ENCODE results near the gene C20orf204.

Gene C20orf204

DNA sequence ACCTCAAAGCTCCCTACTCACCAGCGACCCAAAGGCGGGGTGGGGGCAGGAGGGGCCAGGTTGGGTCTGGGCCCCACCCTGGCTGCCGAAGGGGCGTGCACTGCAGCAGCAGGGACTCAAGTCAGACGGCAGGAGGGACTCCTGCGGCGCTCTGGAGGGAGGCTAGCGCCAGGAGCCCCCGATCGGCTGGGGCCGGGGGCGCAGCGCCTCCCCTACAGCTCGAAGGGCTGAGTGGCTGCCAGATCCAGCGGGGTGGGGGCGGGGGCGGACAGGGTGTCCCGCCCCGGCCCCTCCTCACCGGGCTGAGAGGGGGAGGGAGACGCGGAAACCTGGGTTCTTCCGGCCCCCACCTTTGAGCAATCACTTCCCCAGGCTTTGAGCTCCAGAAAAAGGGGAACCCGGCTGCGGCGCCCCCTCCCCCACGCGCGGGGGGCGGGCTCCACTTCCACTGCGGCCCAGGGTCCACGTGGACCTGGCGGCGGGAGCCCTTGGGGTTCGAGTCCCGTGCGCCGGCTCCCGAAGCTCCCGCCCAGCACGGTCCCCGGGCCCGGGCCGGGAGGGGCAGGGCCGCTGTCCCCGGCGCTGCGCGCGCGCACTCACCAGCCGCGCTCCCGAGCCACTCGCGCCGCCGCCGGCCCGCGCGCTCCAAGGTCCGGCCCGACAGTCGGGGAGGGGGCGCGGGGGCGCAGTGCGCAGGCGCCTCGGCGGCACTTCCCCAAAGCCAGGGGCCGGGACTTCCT is 43.5 kb downstream of the C20orf204 start, which contains the start of gene RGS19:
Gene RGS19, minus strand, starts transcription at position 246 of the 740 bp plus-strand sequence. CDS start 2,632 bp downstream, outside the sequence.
- peak within 1 kb of the TSS; percentile 66 for H3K4me3 ChIP-seq (ENCODE audit: low read depth, low read length)
- peak; percentile 42 for DNase-seq (ENCODE audit: low read depth)
- TF ChIP-seq, protein P1, sequence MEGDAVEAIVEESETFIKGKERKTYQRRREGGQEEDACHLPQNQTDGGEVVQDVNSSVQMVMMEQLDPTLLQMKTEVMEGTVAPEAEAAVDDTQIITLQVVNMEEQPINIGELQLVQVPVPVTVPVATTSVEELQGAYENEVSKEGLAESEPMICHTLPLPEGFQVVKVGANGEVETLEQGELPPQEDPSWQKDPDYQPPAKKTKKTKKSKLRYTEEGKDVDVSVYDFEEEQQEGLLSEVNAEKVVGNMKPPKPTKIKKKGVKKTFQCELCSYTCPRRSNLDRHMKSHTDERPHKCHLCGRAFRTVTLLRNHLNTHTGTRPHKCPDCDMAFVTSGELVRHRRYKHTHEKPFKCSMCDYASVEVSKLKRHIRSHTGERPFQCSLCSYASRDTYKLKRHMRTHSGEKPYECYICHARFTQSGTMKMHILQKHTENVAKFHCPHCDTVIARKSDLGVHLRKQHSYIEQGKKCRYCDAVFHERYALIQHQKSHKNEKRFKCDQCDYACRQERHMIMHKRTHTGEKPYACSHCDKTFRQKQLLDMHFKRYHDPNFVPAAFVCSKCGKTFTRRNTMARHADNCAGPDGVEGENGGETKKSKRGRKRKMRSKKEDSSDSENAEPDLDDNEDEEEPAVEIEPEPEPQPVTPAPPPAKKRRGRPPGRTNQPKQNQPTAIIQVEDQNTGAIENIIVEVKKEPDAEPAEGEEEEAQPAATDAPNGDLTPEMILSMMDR (conservative IDR thresholded peaks at IDR 0.05; ENCODE audit: low read depth, low read length): no peak

DNA sequence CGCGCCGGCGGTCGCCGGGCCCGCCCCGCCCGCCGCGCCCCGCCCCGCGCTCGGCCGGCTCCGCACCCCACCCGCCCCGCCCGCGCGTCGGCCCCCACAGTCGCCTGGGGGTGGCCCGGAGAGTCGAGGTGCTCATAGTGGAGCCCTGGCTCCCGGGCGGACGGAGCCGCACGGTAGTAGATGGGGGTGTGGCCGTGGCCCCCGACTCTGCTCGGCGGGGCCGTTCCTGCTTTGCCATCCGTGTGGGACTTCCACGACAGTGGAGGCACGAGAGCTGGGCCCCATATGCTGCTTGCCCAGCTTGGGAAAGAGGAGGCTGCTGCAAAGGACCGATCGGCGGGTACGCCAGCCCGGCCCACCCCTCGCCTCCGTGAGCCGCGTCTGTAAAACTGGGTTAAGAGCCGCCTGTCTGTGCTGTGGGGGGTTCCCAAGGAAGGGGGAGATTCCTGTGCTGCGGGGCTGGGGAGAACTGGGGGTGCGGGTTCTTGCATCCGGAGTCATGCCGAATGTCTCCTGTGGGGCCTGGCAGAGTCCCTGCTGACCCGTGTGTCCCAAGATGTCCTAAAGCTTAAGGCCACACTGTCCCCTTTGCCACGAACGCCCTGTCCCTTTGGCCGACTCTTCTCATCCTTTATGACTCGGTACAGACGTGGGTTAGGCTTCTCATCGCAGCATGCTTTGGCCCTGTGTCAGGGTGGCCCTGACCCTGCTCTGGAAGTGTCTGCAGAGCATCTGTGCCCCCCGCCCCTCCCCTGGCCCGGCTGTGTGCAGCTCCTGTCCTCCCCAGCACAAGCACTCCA is 44.2 kb downstream of the C20orf204 start, which contains the start of gene OPRL1:
Gene OPRL1, plus strand, starts transcription at position 70 of the 800 bp plus-strand sequence. CDS start 12,639 bp downstream, outside the sequence.
- no peak for DNase-seq (ENCODE audit: low read depth)
- H3K4me3 ChIP-seq (ENCODE audit: low read depth, low read length): peak within 1 kb of the TSS; percentile 66
- TF ChIP-seq, protein P1 (conservative IDR thresholded peaks at IDR 0.05; ENCODE audit: low read depth, low read length): no peak

DNA sequence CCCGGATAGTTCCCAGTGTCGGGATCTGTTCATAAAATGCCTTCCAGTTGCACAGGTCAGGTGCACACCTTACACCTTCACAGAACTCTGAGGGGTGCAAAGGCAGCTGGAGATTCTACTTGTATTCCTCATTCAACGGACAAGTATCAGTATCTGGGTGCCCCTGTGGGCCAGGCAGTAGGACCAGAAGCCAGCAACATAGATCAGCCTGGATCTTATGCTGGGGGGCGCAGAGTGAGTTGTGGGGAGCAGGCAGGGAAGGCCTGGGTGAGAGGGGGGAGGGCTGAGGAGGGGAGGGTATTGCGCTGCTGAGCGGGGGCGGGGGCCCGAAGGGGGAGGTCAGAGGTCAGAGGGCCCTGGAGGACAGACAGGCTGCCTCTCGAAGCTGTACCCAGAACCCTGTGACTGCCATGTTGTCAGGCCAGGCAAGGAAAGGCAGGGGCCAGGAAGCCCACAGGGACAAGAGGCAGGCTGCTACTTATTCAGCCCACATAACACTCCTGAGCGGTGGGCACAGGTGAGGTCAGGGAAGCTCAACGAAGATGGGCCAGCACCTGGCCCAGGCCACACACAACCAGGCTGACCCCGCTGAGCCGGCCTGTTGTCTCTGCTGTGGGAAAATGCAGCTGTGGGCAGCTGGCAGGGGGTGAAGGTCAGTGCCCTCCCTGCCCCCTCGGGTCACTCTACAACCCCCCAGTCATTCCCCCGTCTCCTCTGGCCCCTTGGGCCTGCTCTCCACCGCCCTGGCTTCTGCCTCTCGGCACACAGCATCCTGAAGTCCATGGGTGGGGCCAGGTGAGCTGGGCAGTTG is 45.0 kb downstream of the C20orf204 start:
- TF ChIP-seq, protein P1 (conservative IDR thresholded peaks at IDR 0.05; ENCODE audit: low read depth, low read length): no peak
- DNase-seq (ENCODE audit: low read depth): no peak
- no peak overlapping the region for H3K4me3 ChIP-seq (ENCODE audit: low read depth, low read length)

DNA sequence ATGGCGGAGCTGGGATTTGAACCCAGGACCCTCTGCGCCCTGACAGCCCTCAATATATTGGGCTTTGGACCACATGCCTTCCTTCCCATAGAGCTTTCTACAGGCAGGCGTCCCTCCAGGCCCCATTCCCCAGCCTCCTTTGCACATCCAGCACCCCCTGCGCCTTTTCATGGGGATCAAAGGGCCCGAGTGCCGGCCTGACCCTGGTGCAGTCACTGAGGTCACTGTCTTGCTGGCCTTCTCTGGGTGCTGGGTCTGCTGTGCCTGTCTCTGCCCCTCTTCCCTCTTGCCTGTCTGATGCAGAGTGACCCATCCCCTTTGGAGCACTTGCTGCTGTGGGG is 45.6 kb downstream of the C20orf204 start:
- TF ChIP-seq, protein P1 (conservative IDR thresholded peaks at IDR 0.05; ENCODE audit: low read depth, low read length): no peak
- H3K4me3 ChIP-seq (ENCODE audit: low read depth, low read length): no peak overlapping the region
- DNase-seq (ENCODE audit: low read depth): no peak

DNA sequence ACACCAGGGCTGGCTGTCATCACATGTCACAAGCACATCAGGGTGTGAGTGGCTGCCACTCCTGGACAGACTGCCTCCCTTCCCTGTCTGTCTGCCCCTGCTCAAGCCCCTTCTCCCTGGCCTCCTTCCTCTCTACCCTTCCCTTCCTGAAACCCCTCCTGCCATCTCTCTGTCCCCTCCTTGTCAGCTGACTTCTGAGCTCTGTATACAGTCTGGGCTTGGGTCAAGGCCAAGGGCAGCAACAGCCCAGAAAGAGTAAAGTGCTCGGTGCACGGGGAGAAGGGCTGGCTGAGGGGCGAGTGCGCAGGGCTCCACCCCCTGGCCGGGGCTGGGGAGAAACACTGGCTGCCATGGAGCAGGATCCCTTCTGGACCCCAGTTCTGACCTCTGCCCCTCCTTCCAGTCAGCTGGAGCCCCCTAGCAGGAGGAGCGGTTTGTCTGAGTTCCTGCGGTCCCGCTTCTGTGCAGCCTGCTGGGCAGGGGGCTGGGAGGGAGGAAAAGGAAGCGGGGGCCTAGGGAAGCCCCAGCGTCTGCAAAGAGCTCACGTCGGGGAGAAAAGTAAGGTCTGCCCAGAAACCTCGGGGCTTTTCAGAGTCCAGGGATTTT is 46.2 kb downstream of the C20orf204 start:
- no peak for DNase-seq (ENCODE audit: low read depth)
- H3K4me3 ChIP-seq (ENCODE audit: low read depth, low read length): no peak overlapping the region
- TF ChIP-seq, protein P1 (conservative IDR thresholded peaks at IDR 0.05; ENCODE audit: low read depth, low read length): peak; percentile 1

DNA sequence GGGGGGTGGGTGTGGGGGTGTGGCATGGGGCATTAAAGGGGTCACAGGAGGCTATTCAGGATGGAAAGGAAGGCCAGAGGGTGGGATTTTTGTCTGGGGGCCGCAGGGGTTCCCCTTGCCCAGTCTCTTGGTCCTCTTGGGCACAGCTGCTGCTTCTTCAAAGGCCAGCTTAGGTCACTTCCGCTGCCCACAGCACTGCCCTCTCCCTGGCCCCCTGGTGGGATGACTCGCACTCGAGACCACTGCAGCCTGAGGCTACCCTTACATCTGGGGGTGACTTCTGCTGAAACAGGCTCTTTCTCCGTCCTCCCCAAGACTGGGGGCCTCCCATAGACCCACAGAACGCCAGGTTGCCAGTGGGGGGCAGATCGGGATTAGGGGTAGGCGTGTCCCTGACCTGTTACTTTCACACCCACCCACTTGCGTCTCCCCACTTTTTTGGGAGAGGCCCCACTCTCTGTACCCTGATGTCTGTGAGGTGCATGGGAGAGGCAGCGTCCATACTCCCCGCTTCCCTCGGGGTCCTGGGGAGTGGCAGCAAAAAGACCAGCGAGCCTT is 46.9 kb downstream of the C20orf204 start:
- no peak for DNase-seq (ENCODE audit: low read depth)

More for the DNA sequence above, 46.9 kb downstream of the C20orf204 start:
- no peak overlapping the region for H3K4me3 ChIP-seq (ENCODE audit: low read depth, low read length)
- TF ChIP-seq, protein P1 (conservative IDR thresholded peaks at IDR 0.05; ENCODE audit: low read depth, low read length): no peak
